HG02943 (cell line): ENCODE measurements around the gene SCFD2.

Experiments
- ATAC-seq: cut with Tn5 transposase; IDR thresholded peaks from one replicate; pipeline ENCODE4 v1.9.1; 2021; ENCODE audit warnings: mild to moderate bottlenecking, low read depth, moderate library complexity; ENCODE audit not compliant: unreplicated experiment

Gene SCFD2

GRCh38 chr4:53121264-53121865 lies 244.5 kb downstream of the SCFD2 start:
- no peak for ATAC-seq

- no peak for ATAC-seq
Measured at GRCh38 chr4:53120778-53121177, 245.1 kb downstream of the SCFD2 start.

GRCh38 chr4:53119680-53120079 lies 246.2 kb downstream of the SCFD2 start:
- no peak for ATAC-seq

GRCh38 chr4:53118676-53119075 lies 247.2 kb downstream of the SCFD2 start:
- no peak for ATAC-seq

- no peak for ATAC-seq
Measured at GRCh38 chr4:53116954-53117353, 248.9 kb downstream of the SCFD2 start.

GRCh38 chr4:53113431-53114225 lies 252.2 kb downstream of the SCFD2 start:
- no peak for ATAC-seq

GRCh38 chr4:53105313-53105712 lies 260.5 kb downstream of the SCFD2 start:
- ATAC-seq: no peak

GRCh38 chr4:53103481-53103880 lies 262.4 kb downstream of the SCFD2 start:
- ATAC-seq: no peak

GRCh38 chr4:53101191-53101581 lies 264.7 kb downstream of the SCFD2 start:
- ATAC-seq: no peak

GRCh38 chr4:53100501-53101190 lies 265.2 kb downstream of the SCFD2 start:
- no peak for ATAC-seq

GRCh38 chr4:53098681-53099121 lies 267.2 kb downstream of the SCFD2 start:
- ATAC-seq: no peak

GRCh38 chr4:53094040-53094439 lies 271.8 kb downstream of the SCFD2 start:
- ATAC-seq: no peak

GRCh38 chr4:53089936-53090729 lies 275.7 kb downstream of the SCFD2 start:
- no peak for ATAC-seq

- no peak for ATAC-seq
Measured at GRCh38 chr4:53088152-53088551, 277.7 kb downstream of the SCFD2 start.

GRCh38 chr4:53076374-53076958 lies 289.4 kb downstream of the SCFD2 start:
- ATAC-seq: no peak

- ATAC-seq: no peak
Measured at GRCh38 chr4:53075162-53075785, 290.6 kb downstream of the SCFD2 start.

- no peak for ATAC-seq
Measured at GRCh38 chr4:53068755-53069330, 297.0 kb downstream of the SCFD2 start.

GRCh38 chr4:53067125-53067802 lies 298.6 kb downstream of the SCFD2 start:
- ATAC-seq: no peak

GRCh38 chr4:53066155-53066554 lies 299.7 kb downstream of the SCFD2 start:
- no peak for ATAC-seq
